Breast epithelium (tissue), 4 donors: ENCODE measurements around the gene IDH1. TPM values are rescaled to one million over a fixed set of nuclear protein-coding genes. Genes with fewer than 3 reads are reported as not detected.
A peak's percentile ranks its signal among the peaks of the same experiment; 100 is the strongest.
"Not testable (repeated sequence)": the region's sequence is repeated elsewhere in the genome, so short reads cannot be mapped to it uniquely, and the experiment has no call there.

Source experiments
- DNase-seq, 2 donors: peaks; one replicate each; pipeline ENCODE4 v3.0.0-alpha.2; 2019; ENCODE audit warnings: low spot score in 2 of 2
- H3K27ac ChIP-seq, 2 donors: fragments of 200-600 bp; sonication (generic) in 1 of 2; one replicate each; pipeline ENCODE4 v1.5.1; 2016 to 2019; ENCODE audit warnings: mild to moderate bottlenecking in 1 of 2
- H3K27me3 ChIP-seq, 2 donors: fragments of 200-600 bp; sonication (generic) in 1 of 2; one replicate each; pipeline versions ENCODE4 v1.5.1 to v1.6.0; 2017 to 2019; ENCODE audit warnings: control low read depth in 1 of 2, mild to moderate bottlenecking in 1 of 2
- H3K36me3 ChIP-seq: fragments of 200-600 bp; one replicate; pipeline ENCODE4 v1.5.1; 2019
- H3K4me1 ChIP-seq, 2 donors: fragments of 200-600 bp; sonication (generic); one replicate each; pipeline ENCODE4 v1.5.1; 2016 to 2019; ENCODE audit warnings: control low read depth in 1 of 2
- H3K4me3 ChIP-seq, 3 donors: fragments of 200-600 bp; sonication (generic); 1 replicate in 2 of 3; 2 replicates in 1 of 3; pipeline ENCODE4 v1.5.1; 2016 to 2019; ENCODE audit warnings: mild to moderate bottlenecking in 3 of 3, moderate library complexity in 2 of 3
- H3K9me3 ChIP-seq, 2 donors: fragments of 200-600 bp; sonication (generic) in 1 of 2; one replicate each; pipeline ENCODE4 v1.5.1; 2016 to 2019; ENCODE audit warnings: control low read depth in 1 of 2
- POLR2A ChIP-seq: fragments of 450-650 bp; IDR thresholded peaks from one replicate; pipeline ENCODE4 v1.6.1; 2016; ENCODE audit warnings: antibody characterized with exemption, mild to moderate bottlenecking, moderate library complexity
- POLR2AphosphoS5 ChIP-seq, 3 donors: sonication (generic); formaldehyde crosslinking; IDR thresholded peaks; one replicate each; pipeline ENCODE4 v1.6.1; 2017; ENCODE audit warnings: antibody characterized with exemption in 3 of 3
- intact Hi-C: fragments of 100-400 bp; cut with DNase I; formaldehyde crosslinking; loops from one replicate; pipeline ENCODE4 v1.15.1; 2023; ENCODE audit warnings: low total_unique reads
- total RNA-seq, 3 donors: library from RNA; depleted of rRNA; stranded (reverse); fragments of >200 nt; gene quantifications; one replicate each; pipeline ENCODE4 v1.1.0, GENCODE V29; 2016
- TF ChIP-seq, protein P1 (sequence below), 3 donors: fragments of 450-650 bp; IDR thresholded peaks; one replicate each; pipeline ENCODE4 v1.5.1; 2016 to 2017; ENCODE audit warnings: antibody characterized with exemption in 3 of 3, mild to moderate bottlenecking in 3 of 3, moderate library complexity in 3 of 3

The IDH1 gene
- total RNA-seq, 3 donors from 2014 or later = 80.3 to 333 (median 94.5) TPM

DNA sequence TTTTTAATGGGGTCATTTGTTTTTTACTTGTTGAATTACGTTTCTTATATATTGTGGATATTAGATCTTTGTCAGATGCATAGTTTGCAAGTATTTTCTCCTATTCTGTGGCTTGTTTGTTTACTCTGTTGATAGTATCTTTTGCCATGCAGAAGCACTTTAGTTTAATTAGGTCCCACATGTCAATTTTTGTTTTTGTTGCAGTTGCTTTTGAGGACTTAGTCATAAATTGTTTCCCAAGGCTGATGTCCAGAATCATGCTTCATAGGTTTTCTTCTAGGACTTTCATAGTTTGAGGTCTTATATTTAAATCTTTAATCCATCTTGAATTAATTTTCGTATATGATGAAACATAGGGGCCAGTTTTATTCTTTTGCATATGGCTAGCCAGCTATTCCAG is 24.4 kb upstream of the IDH1 start:
- Histone ChIP-seq H3K36me3 (no peaks in the 10 kb centered on the region), H3K27ac (no peak overlapping the region), H3K9me3 (no peaks in the 10 kb centered on the region), H3K27me3 (no peaks in the 10 kb centered on the region), H3K4me3 (no peak overlapping the region), H3K4me1 (no peaks in the 10 kb centered on the region)
- DNase-seq = no peak
- intact Hi-C loops = no loop called here
- TF ChIP-seq, protein P1, sequence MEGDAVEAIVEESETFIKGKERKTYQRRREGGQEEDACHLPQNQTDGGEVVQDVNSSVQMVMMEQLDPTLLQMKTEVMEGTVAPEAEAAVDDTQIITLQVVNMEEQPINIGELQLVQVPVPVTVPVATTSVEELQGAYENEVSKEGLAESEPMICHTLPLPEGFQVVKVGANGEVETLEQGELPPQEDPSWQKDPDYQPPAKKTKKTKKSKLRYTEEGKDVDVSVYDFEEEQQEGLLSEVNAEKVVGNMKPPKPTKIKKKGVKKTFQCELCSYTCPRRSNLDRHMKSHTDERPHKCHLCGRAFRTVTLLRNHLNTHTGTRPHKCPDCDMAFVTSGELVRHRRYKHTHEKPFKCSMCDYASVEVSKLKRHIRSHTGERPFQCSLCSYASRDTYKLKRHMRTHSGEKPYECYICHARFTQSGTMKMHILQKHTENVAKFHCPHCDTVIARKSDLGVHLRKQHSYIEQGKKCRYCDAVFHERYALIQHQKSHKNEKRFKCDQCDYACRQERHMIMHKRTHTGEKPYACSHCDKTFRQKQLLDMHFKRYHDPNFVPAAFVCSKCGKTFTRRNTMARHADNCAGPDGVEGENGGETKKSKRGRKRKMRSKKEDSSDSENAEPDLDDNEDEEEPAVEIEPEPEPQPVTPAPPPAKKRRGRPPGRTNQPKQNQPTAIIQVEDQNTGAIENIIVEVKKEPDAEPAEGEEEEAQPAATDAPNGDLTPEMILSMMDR (IDR thresholded peaks at IDR 0.05) = no peak

DNA sequence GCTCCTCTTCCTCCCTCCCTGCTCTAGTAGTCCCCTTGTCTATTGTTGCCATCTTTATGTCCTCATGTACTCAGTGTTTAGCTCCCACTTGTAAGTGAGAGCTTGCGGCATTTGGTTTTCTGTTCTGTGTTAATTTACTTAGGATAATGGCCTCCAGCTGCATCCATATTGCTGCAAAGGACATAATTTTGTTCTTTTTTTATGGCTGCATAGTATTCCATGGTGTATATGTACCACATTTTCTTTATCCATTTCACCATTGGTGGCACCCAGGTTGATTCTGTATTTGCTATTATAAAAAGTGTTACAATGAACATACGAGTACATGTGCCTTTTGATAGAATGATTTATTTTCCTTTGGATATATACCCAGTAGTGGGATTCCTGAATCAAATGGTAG is 23.7 kb upstream of the IDH1 start:
- H3K4me3 ChIP-seq = no peak overlapping the region
- no peak overlapping the region for H3K27ac ChIP-seq
- H3K9me3 ChIP-seq = no peaks in the 10 kb centered on the region
- H3K27me3 ChIP-seq = no peaks in the 10 kb centered on the region
- H3K36me3 ChIP-seq = peaks cover 3% of the 10 kb centered on the region
- DNase-seq = no peak
- intact Hi-C loops = no loop called here
- TF ChIP-seq POLR2A (no peak), POLR2AphosphoS5 (IDR thresholded peaks at IDR 0.05) (no peak)
- TF ChIP-seq, protein P1 (IDR thresholded peaks at IDR 0.05) = no peak
- no peaks in the 10 kb centered on the region for H3K4me1 ChIP-seq

DNA sequence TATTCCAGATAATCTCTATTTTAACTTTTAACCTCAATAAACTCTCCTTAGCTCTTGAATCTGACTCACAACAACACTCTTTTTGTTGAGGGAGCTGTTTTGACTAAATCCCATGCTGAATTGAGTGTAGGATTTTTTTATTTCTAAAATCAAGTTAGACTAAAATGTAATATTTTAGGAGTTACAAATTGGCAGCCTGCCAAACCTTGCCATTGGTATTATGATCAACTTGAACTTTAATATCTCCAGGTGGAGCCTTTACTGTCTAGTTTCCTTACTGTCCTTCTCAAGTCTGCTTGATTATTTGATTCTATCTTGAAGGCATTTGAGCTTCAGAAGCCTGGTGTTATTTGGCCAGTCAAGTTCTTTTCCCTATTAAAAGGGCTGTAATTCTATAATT is 19.9 kb upstream of the IDH1 start:
- TF ChIP-seq POLR2A = no peak
- TF ChIP-seq, protein P1 (IDR thresholded peaks at IDR 0.05) = no peak
- no peak for TF ChIP-seq POLR2AphosphoS5 (IDR thresholded peaks at IDR 0.05)
- intact Hi-C loops = no loop called here
- no peaks in the 10 kb centered on the region for H3K4me1 ChIP-seq
- no peaks in the 10 kb centered on the region for H3K27me3 ChIP-seq
- no peak overlapping the region for H3K27ac ChIP-seq
- peaks cover 3% of the 10 kb centered on the region for H3K36me3 ChIP-seq
- DNase-seq = no peak
- no peak overlapping the region for H3K4me3 ChIP-seq
- H3K9me3 ChIP-seq = no peaks in the 10 kb centered on the region

DNA sequence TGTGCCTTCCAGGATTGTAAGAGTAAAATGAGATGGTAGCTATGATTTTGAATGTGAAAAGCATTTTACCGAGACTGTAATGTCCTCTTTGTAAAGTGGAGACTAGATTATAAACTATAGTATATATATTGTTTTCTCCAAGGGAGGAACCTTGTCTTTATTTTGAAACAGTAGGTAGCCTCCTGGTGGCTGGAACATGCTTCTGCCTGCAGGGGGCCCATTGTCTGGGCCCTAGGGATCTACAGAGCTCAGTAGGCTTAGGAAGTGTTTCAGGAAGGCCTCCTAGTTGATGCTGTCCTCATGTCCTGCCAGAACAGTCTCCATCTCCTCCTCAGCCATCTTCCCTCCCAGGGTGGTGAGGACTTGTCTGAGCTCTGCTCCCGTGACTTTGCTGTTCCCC is 14.2 kb upstream of the IDH1 start:
- Histone ChIP-seq H3K9me3 (no peaks in the 10 kb centered on the region), H3K4me3 (no peak overlapping the region), H3K36me3 (peaks cover 3% of the 10 kb centered on the region), H3K27ac (no peak overlapping the region), H3K4me1 (peaks cover 0 to 4% of the 10 kb centered on the region in 2 donors), H3K27me3 (no peaks in the 10 kb centered on the region)
- intact Hi-C loops = no loop called here
- DNase-seq = no peak
- no peak for TF ChIP-seq POLR2A
- no peak for TF ChIP-seq POLR2AphosphoS5 (IDR thresholded peaks at IDR 0.05)
- TF ChIP-seq, protein P1 (IDR thresholded peaks at IDR 0.05) = no peak

DNA sequence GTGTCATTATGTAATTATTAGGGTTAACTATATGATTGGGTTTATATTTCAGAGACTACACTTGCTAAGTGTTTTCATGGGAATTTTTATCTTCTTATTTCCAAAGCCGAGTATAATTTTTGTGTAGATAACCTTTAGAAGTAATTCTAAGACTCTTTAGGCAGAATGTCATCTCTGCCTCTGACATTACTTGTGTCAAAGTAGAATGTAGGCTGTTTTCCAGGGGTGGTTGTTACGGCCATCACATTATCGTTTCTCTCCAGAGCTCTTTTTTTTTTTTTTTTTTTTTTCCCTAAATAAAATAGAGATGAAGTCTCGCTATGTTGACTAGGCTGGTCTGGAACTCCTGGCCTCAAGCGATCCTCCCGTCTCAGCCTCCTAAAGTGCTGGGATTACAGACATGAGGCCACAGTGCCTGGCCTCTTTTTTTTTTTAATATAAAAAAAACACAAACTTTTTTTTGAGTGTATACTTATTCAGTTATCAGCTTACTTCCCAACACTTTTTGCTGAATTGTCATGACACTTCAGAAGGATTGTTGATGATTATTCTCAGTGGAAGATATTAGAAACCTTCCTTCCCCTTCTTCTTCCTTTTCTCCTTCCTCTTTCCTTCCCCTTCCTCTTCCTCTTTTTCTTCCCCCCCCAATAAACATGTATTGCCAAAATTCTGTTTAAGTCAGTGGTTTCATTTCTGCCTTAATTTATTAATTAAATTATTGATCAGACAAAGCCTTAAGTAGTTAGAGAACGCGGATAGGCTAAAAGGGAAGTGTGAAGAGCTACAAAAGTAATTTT is 13.5 kb upstream of the IDH1 start:
- no peaks in the 10 kb centered on the region for H3K36me3 ChIP-seq
- DNase-seq = no peak
- TF ChIP-seq POLR2AphosphoS5 (IDR thresholded peaks at IDR 0.05) (no peak), POLR2A (no peak)
- TF ChIP-seq, protein P1 (IDR thresholded peaks at IDR 0.05) = no peak
- no peaks in the 10 kb centered on the region for H3K9me3 ChIP-seq
- intact Hi-C loops = no loop called here
- H3K27ac ChIP-seq = no peak overlapping the region
- peak overlapping the region in 2 of 3 donors; percentile 3 to 89 for H3K4me3 ChIP-seq
- peaks cover 0 to 4% of the 10 kb centered on the region in 2 donors for H3K4me1 ChIP-seq
- H3K27me3 ChIP-seq = no peaks in the 10 kb centered on the region

DNA sequence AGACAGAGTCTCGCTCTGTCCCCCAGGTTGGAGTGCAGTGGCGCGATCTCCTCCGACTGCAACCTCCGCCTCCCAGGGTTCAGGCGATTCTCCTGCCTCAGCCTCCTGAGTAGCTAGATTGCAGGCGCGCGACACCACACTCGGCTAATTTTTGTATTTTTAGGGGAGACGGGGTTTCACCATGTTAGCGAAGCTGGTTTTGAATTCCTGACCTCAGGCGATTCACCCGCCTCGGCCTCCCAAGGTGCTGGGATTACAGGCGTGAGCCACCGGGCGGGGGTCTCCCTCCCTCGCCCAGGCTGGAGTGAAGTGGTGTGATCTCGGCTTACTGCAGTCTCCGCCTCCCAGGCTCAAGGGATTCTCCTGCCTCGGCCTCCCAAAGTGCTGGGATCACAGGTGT is 12.7 kb upstream of the IDH1 start:
- H3K4me1 ChIP-seq, DNase-seq, H3K27ac ChIP-seq, intact Hi-C loops, H3K36me3 ChIP-seq, H3K9me3 ChIP-seq, H3K27me3 ChIP-seq: not testable (repeated sequence)
- peak overlapping the region; percentile 3 to 89 (median 89) for H3K4me3 ChIP-seq
